ENCODE data around the gene ABHD12.

Gene ABHD12

GRCh38 chr20:25355011-25355595 is 35.5 kb downstream of the ABHD12 start:
- no peak overlapping the region for H3K4me3 ChIP-seq (ENCODE audit: low read depth, low read length)
- TF ChIP-seq CTCF (conservative IDR thresholded peaks at IDR 0.05; ENCODE audit: low read depth, low read length) = no peak
- no peak for DNase-seq (ENCODE audit: low read depth)

- no peak for TF ChIP-seq CTCF (conservative IDR thresholded peaks at IDR 0.05; ENCODE audit: low read depth, low read length)
- H3K4me3 ChIP-seq (ENCODE audit: low read depth, low read length) = no peak overlapping the region
- no peak for DNase-seq (ENCODE audit: low read depth)
These were observed 36.6 kb downstream of the ABHD12 start for GRCh38 chr20:25353747-25354705.

- DNase-seq (ENCODE audit: low read depth) = no peak
- TF ChIP-seq CTCF (conservative IDR thresholded peaks at IDR 0.05; ENCODE audit: low read depth, low read length) = no peak
- H3K4me3 ChIP-seq (ENCODE audit: low read depth, low read length) = no peak overlapping the region
These were observed 37.3 kb downstream of the ABHD12 start for GRCh38 chr20:25353353-25353746.

- TF ChIP-seq CTCF (conservative IDR thresholded peaks at IDR 0.05; ENCODE audit: low read depth, low read length) = no peak
- no peak for DNase-seq (ENCODE audit: low read depth)
- no peak overlapping the region for H3K4me3 ChIP-seq (ENCODE audit: low read depth, low read length)
These were observed 37.9 kb downstream of the ABHD12 start for GRCh38 chr20:25352746-25353145.

GRCh38 chr20:25351024-25351360 is 39.6 kb downstream of the ABHD12 start:
- TF ChIP-seq CTCF (conservative IDR thresholded peaks at IDR 0.05; ENCODE audit: low read depth, low read length) = no peak
- DNase-seq (ENCODE audit: low read depth) = no peak
- no peak overlapping the region for H3K4me3 ChIP-seq (ENCODE audit: low read depth, low read length)

- H3K4me3 ChIP-seq (ENCODE audit: low read depth, low read length) = no peak overlapping the region
- DNase-seq (ENCODE audit: low read depth) = no peak
- no peak for TF ChIP-seq CTCF (conservative IDR thresholded peaks at IDR 0.05; ENCODE audit: low read depth, low read length)
These were observed 44.3 kb downstream of the ABHD12 start for GRCh38 chr20:25346349-25346748.

Data from choroid plexus epithelial cell (primary cell).